GM12873 (cell line): ENCODE measurements around the gene RALGPS2.

Experiments
- CTCF ChIP-seq: IDR thresholded peaks from 2 replicates; pipeline ENCODE4 v1.5.1; 2012; ENCODE audit warnings: low read depth, mild to moderate bottlenecking, moderate library complexity, low read length, control low read depth; ENCODE audit not compliant: insufficient read depth; ENCODE audit errors: missing control alignments

Gene RALGPS2

GRCh38 chr1:178935610-178936009 lies 210.6 kb downstream of the RALGPS2 start:
- no peak for TF ChIP-seq CTCF

GRCh38 chr1:178937695-178938094 lies 212.7 kb downstream of the RALGPS2 start:
- TF ChIP-seq CTCF = no peak

- no peak for TF ChIP-seq CTCF
Observed at GRCh38 chr1:178938101-178938958, 213.3 kb downstream of the RALGPS2 start.

GRCh38 chr1:178938959-178939317 lies 213.9 kb downstream of the RALGPS2 start:
- no peak for TF ChIP-seq CTCF

- TF ChIP-seq CTCF = no peak
Observed at GRCh38 chr1:178939338-178940067, 214.5 kb downstream of the RALGPS2 start.

- no peak for TF ChIP-seq CTCF
Observed at GRCh38 chr1:178940068-178940765, 215.2 kb downstream of the RALGPS2 start.

- TF ChIP-seq CTCF = no peak
Observed at GRCh38 chr1:178941261-178941689, 216.2 kb downstream of the RALGPS2 start.
